A673 (cell line): Measurements from ENCODE around the gene ABCB9.

Experiments used
- CTCF ChIP-seq: fragments of 300-800, 200-600 bp; sonication (generic); conservative IDR thresholded peaks from 2 replicates; pipeline ENCODE4 v1.5.1; 2017; ENCODE audit warnings: low read depth, mild to moderate bottlenecking, antibody characterized with exemption, low read length, moderate library complexity, mixed read lengths
- EZH2 ChIP-seq: fragments of 200-600 bp; sonication (generic); IDR thresholded peaks from 2 replicates; pipeline ENCODE4 v1.6.1; 2017; ENCODE audit warnings: borderline replicate concordance, low read depth, mild to moderate bottlenecking, mixed read lengths, antibody characterized with exemption, low read length; ENCODE audit not compliant: poor library complexity, severe bottlenecking

GRCh38 chr12:122929812-122930211 is 36.5 kb downstream of the ABCB9 start:
- TF ChIP-seq CTCF (no peak), EZH2 (no peak)
